Measurements from ENCODE around the gene BCAN.

BCAN gene

GRCh38 chr1:156618853-156619581 lies 22.9 kb upstream of the BCAN start, which contains the start of gene HAPLN2:
Gene HAPLN2 (plus strand): TSS chr1:156619415. CDS start chr1:156623491, 4,076 bp downstream.
- no peak within 1 kb of the TSS for H3K4me3 ChIP-seq (ENCODE audit: low read depth, low read length)
- peak; percentile 31 for TF ChIP-seq CTCF (IDR thresholded peaks at IDR 0.05; ENCODE audit: low read depth, low read length)

- H3K4me3 ChIP-seq (ENCODE audit: low read depth, low read length): no peak overlapping the region
- TF ChIP-seq CTCF (IDR thresholded peaks at IDR 0.05; ENCODE audit: low read depth, low read length): no peak
Observed at GRCh38 chr1:156619582-156619955, 22.3 kb upstream of the BCAN start.

GRCh38 chr1:156622581-156623297 lies 19.2 kb upstream of the BCAN start:
- H3K4me3 ChIP-seq (ENCODE audit: low read depth, low read length): no peak overlapping the region
- TF ChIP-seq CTCF (IDR thresholded peaks at IDR 0.05; ENCODE audit: low read depth, low read length): no peak

- peak overlapping the region; percentile 32 for H3K4me3 ChIP-seq (ENCODE audit: low read depth, low read length)
- TF ChIP-seq CTCF (IDR thresholded peaks at IDR 0.05; ENCODE audit: low read depth, low read length): peak; percentile 8; the same call in 1 of the 2 replicates
Observed at GRCh38 chr1:156623946-156624813, 17.7 kb upstream of the BCAN start.

GRCh38 chr1:156624814-156625435 lies 17.0 kb upstream of the BCAN start:
- no peak overlapping the region for H3K4me3 ChIP-seq (ENCODE audit: low read depth, low read length)

More at GRCh38 chr1:156624814-156625435, 17.0 kb upstream of the BCAN start:
- TF ChIP-seq CTCF (IDR thresholded peaks at IDR 0.05; ENCODE audit: low read depth, low read length): no peak

Data from WI38 (cell line).